Neural progenitor cell (in vitro differentiated cells): Measurements from ENCODE around the gene DLX6. TPM values are rescaled to one million over a fixed set of nuclear protein-coding genes. Genes with fewer than 3 reads are reported as not detected.

Source experiments
- DNase-seq: peaks from one replicate; pipeline ENCODE4 v3.0.0-alpha.2; 2016; ENCODE audit warnings: low spot score
- H2AFZ ChIP-seq: fragments of 200-600 bp; sonication (generic); replicated peaks from 2 replicates; pipeline ENCODE4 v1.6.1; 2016; ENCODE audit warnings: antibody characterized with exemption
- H3F3A ChIP-seq: fragments of 200-600 bp; sonication (generic); 2 replicates; pipeline ENCODE4 v1.6.1; 2016; ENCODE audit warnings: antibody characterized with exemption, low read depth
- H3K27ac ChIP-seq: fragments of 200-600 bp; sonication (generic); 2 replicates; pipeline ENCODE4 v1.5.1; 2016; ENCODE audit warnings: mild to moderate bottlenecking
- H3K27me3 ChIP-seq: fragments of 200-600 bp; sonication (generic); 2 replicates; pipeline ENCODE4 v1.6.1; 2016; ENCODE audit warnings: mild to moderate bottlenecking, moderate library complexity
- H3K36me3 ChIP-seq: fragments of 200-600 bp; sonication (generic); 2 replicates; pipeline ENCODE4 v1.5.1; 2016
- H3K4me1 ChIP-seq: fragments of 200-600 bp; sonication (generic); 2 replicates; pipeline ENCODE4 v1.6.1; 2016; ENCODE audit warnings: mixed run types
- H3K4me2 ChIP-seq: fragments of 200-600 bp; sonication (generic); 2 replicates; pipeline ENCODE4 v1.6.1; 2016
- H3K4me3 ChIP-seq: fragments of 200-600 bp; sonication (generic); 2 replicates; pipeline ENCODE4 v1.5.1; 2016
- H3K79me2 ChIP-seq: fragments of 200-600 bp; sonication (generic); 2 replicates; pipeline ENCODE4 v1.6.1; 2016; ENCODE audit warnings: low read depth
- H3K9ac ChIP-seq: fragments of 200-600 bp; sonication (generic); 2 replicates; pipeline ENCODE4 v1.6.1; 2016
- H3K9me3 ChIP-seq: fragments of 200-600 bp; sonication (generic); 2 replicates; pipeline ENCODE4 v1.5.1; 2016; ENCODE audit warnings: low read depth
- H4K20me1 ChIP-seq: fragments of 200-600 bp; sonication (generic); 2 replicates; pipeline ENCODE4 v1.6.1; 2016; ENCODE audit warnings: low read depth
- H3K27ac Mint-ChIP-seq: 3 replicates; pipeline ENCODE4 v1.8.0; 2021; ENCODE audit warnings: mixed read lengths
- H3K27me3 Mint-ChIP-seq: 2 replicates; pipeline ENCODE4 v1.8.0; 2022; ENCODE audit warnings: low read depth, mild to moderate bottlenecking, inconsistent platforms, moderate library complexity, mixed read lengths; ENCODE audit not compliant: insufficient read depth
- H3K36me3 Mint-ChIP-seq: 3 replicates; pipeline ENCODE4 v1.8.0; 2021; ENCODE audit warnings: mixed read lengths
- H3K4me1 Mint-ChIP-seq: 3 replicates; pipeline ENCODE4 v1.8.0; 2021; ENCODE audit warnings: mixed read lengths
- H3K4me3 Mint-ChIP-seq: 3 replicates; pipeline ENCODE4 v1.8.0; 2021; ENCODE audit warnings: mild to moderate bottlenecking, moderate library complexity, mixed read lengths
- H3K9me3 Mint-ChIP-seq: 3 replicates; pipeline ENCODE4 v1.8.0; 2020; ENCODE audit warnings: mixed read lengths
- EZH2 ChIP-seq: fragments of 200-600 bp; sonication (generic); IDR thresholded peaks from 2 replicates; pipeline ENCODE4 v1.6.1; 2017; ENCODE audit warnings: antibody characterized with exemption, mild to moderate bottlenecking, moderate library complexity
- EZH2phosphoT487 ChIP-seq: fragments of 200-600 bp; sonication (generic); IDR thresholded peaks from 2 replicates; pipeline ENCODE4 v1.6.1; 2017; ENCODE audit warnings: antibody characterized with exemption
- total RNA-seq: library from RNA; depleted of rRNA; stranded (reverse); fragments of >200 nt; gene quantifications from 2 replicates; pipeline ENCODE4 v1.2.3, GENCODE V29; 2015; ENCODE audit warnings: low replicate concordance
- TF ChIP-seq, protein P1 (sequence below): fragments of 200-600 bp; sonication (generic); IDR thresholded peaks from 2 replicates; pipeline ENCODE4 v1.5.1; 2017; ENCODE audit warnings: antibody characterized with exemption, mild to moderate bottlenecking

Gene DLX6
- total RNA-seq, 1 donor from 2014 or later: not detected

- H3K9ac ChIP-seq: no peak overlapping the region
- H3K27ac ChIP-seq: no peak overlapping the region
- peaks cover 6% of the 10 kb centered on the region for H3K9me3 Mint-ChIP-seq
- H3K27ac Mint-ChIP-seq: no peak overlapping the region
- peaks cover 100% of the 10 kb centered on the region for H3K27me3 ChIP-seq
- H4K20me1 ChIP-seq: peaks cover 86% of the 10 kb centered on the region
- peaks cover 23% of the 10 kb centered on the region for H3K4me1 ChIP-seq
- H2AFZ ChIP-seq: no peak overlapping the region
- H3K9me3 ChIP-seq: no peaks in the 10 kb centered on the region
- TF ChIP-seq EZH2: peak; percentile 93
- TF ChIP-seq, protein P1, sequence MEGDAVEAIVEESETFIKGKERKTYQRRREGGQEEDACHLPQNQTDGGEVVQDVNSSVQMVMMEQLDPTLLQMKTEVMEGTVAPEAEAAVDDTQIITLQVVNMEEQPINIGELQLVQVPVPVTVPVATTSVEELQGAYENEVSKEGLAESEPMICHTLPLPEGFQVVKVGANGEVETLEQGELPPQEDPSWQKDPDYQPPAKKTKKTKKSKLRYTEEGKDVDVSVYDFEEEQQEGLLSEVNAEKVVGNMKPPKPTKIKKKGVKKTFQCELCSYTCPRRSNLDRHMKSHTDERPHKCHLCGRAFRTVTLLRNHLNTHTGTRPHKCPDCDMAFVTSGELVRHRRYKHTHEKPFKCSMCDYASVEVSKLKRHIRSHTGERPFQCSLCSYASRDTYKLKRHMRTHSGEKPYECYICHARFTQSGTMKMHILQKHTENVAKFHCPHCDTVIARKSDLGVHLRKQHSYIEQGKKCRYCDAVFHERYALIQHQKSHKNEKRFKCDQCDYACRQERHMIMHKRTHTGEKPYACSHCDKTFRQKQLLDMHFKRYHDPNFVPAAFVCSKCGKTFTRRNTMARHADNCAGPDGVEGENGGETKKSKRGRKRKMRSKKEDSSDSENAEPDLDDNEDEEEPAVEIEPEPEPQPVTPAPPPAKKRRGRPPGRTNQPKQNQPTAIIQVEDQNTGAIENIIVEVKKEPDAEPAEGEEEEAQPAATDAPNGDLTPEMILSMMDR: no peak
- TF ChIP-seq EZH2phosphoT487: peak; percentile 94
- peaks cover 90% of the 10 kb centered on the region for H3K27me3 Mint-ChIP-seq
- peak overlapping the region; percentile 9 for H3K4me3 ChIP-seq
- H3K36me3 Mint-ChIP-seq: no peaks in the 10 kb centered on the region
- H3K79me2 ChIP-seq: no peaks in the 10 kb centered on the region
- peaks cover 13% of the 10 kb centered on the region for H3F3A ChIP-seq
- H3K36me3 ChIP-seq: no peaks in the 10 kb centered on the region
- H3K4me2 ChIP-seq: peak overlapping the region; percentile 61
- peak; percentile 26 for DNase-seq
- H3K4me3 Mint-ChIP-seq: peak overlapping the region; percentile 1
- peaks cover 2% of the 10 kb centered on the region for H3K4me1 Mint-ChIP-seq
Observed at GRCh38 chr7:96992192-96993005, 13.0 kb upstream of the DLX6 start.

- peaks cover 91% of the 10 kb centered on the region for H3K27me3 Mint-ChIP-seq
- no peaks in the 10 kb centered on the region for H3K36me3 ChIP-seq
- H3F3A ChIP-seq: peaks cover 17% of the 10 kb centered on the region
- H3K27me3 ChIP-seq: peaks cover 100% of the 10 kb centered on the region
- no peaks in the 10 kb centered on the region for H3K36me3 Mint-ChIP-seq
- H3K4me3 ChIP-seq: peak overlapping the region; percentile 9
- H3K4me2 ChIP-seq: peak overlapping the region; percentile 61
- H3K9me3 Mint-ChIP-seq: peaks cover 6% of the 10 kb centered on the region
- DNase-seq: peak; percentile 93
- H3K27ac ChIP-seq: no peak overlapping the region
- TF ChIP-seq EZH2phosphoT487 (no peak), EZH2 (peak; percentile 16)
- TF ChIP-seq, protein P1: no peak
- no peaks in the 10 kb centered on the region for H3K79me2 ChIP-seq
- H3K4me1 Mint-ChIP-seq: peaks cover 5% of the 10 kb centered on the region
- no peak overlapping the region for H2AFZ ChIP-seq
- peaks cover 95% of the 10 kb centered on the region for H4K20me1 ChIP-seq
- no peak overlapping the region for H3K27ac Mint-ChIP-seq
- H3K4me3 Mint-ChIP-seq: peak overlapping the region; percentile 1
- H3K9me3 ChIP-seq: no peaks in the 10 kb centered on the region
- H3K4me1 ChIP-seq: peaks cover 25% of the 10 kb centered on the region
- no peak overlapping the region for H3K9ac ChIP-seq
Observed at GRCh38 chr7:96993094-96993865, 12.1 kb upstream of the DLX6 start.

- no peaks in the 10 kb centered on the region for H3K79me2 ChIP-seq
Observed at GRCh38 chr7:96993980-96994379, 11.4 kb upstream of the DLX6 start.

More at GRCh38 chr7:96993980-96994379, 11.4 kb upstream of the DLX6 start:
- no peak for DNase-seq
- no peak for TF ChIP-seq EZH2
- TF ChIP-seq, protein P1: no peak
- TF ChIP-seq EZH2phosphoT487: no peak
- Histone ChIP-seq H3K4me2 (no peak overlapping the region), H4K20me1 (peaks cover 95% of the 10 kb centered on the region), H3K4me3 (no peak overlapping the region), H3K27ac (no peak overlapping the region), H3F3A (peaks cover 22% of the 10 kb centered on the region), H3K36me3 (no peaks in the 10 kb centered on the region), H3K27me3 (peaks cover 100% of the 10 kb centered on the region), H3K9me3 (no peaks in the 10 kb centered on the region), H3K9ac (no peak overlapping the region), H2AFZ (no peak overlapping the region), H3K4me1 (peaks cover 28% of the 10 kb centered on the region)
- Mint-ChIP-seq H3K4me1 (peaks cover 5% of the 10 kb centered on the region), H3K27me3 (peaks cover 92% of the 10 kb centered on the region), H3K4me3 (no peak overlapping the region), H3K9me3 (peaks cover 6% of the 10 kb centered on the region), H3K36me3 (no peaks in the 10 kb centered on the region), H3K27ac (no peak overlapping the region)
